ENCODE data around the gene ZBTB9. TPM values are rescaled to one million over a fixed set of nuclear protein-coding genes. Genes with fewer than 3 reads are reported as not detected.

Gene ZBTB9
- total RNA-seq, 4 donors from 2014 or later: 3.1 to 3.7 (median 3.4) TPM

DNA sequence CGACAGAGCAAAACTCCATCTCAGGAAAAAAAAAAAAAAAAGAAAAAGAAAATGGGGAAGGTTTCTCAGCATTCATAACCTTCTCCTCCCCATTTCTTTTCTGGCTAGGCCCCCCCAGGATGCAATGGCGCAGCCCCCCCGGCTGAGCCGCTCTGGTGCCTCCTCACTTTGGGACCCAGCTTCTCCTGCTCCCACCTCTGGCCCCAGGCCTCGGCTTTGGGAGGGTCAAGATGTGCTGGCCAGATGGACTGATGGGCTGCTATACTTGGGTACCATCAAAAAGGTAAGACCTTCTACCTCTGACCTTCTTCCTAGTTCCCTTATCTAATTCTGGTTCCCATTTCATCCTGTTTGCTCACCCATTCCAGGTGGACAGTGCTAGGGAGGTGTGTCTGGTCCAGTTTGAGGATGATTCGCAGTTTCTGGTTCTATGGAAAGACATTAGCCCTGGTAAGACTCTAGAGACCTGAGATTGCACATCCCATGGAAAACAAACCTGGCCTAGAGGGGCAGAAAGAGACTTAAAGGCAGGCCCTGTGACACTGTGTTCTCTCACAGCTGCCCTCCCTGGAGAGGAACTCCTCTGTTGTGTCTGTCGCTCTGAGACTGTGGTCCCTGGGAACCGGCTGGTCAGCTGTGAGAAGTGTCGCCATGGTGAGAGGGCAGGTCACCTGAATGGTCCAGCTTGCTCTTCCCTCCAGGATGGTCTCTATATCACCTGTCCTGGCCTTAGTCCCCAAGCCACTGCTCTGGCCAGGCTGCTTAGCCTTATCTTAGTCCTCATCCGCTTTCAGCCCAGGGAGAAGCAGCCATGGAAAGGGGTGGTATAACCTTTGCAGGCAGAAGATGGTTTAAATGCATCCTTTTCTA lies 42.0 kb upstream of the ZBTB9 start:
- Histone ChIP-seq H3K4me3 (peak overlapping the region; percentile 69 to 100 (median 100)), H3K36me3 (peaks cover 0 to 44% (median 16%) of the 10 kb centered on the region in 3 donors), H3K4me1 (peaks cover 0 to 66% (median 24%) of the 10 kb centered on the region in 4 donors), H3K9me3 (no peaks in the 10 kb centered on the region), H3K27me3 (no peaks in the 10 kb centered on the region), H3K27ac (peak overlapping the region; percentile 94 to 100 (median 100))
- TF ChIP-seq, protein P1, sequence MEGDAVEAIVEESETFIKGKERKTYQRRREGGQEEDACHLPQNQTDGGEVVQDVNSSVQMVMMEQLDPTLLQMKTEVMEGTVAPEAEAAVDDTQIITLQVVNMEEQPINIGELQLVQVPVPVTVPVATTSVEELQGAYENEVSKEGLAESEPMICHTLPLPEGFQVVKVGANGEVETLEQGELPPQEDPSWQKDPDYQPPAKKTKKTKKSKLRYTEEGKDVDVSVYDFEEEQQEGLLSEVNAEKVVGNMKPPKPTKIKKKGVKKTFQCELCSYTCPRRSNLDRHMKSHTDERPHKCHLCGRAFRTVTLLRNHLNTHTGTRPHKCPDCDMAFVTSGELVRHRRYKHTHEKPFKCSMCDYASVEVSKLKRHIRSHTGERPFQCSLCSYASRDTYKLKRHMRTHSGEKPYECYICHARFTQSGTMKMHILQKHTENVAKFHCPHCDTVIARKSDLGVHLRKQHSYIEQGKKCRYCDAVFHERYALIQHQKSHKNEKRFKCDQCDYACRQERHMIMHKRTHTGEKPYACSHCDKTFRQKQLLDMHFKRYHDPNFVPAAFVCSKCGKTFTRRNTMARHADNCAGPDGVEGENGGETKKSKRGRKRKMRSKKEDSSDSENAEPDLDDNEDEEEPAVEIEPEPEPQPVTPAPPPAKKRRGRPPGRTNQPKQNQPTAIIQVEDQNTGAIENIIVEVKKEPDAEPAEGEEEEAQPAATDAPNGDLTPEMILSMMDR (IDR thresholded peaks at IDR 0.05): no peak
- TF ChIP-seq EP300 (IDR thresholded peaks at IDR 0.05) (no peak), POLR2A (IDR thresholded peaks at IDR 0.05) (no peak)
- 83 to 88% methylated on average over 10 of the region's 10 CpGs for WGBS, 2 donors
- no peak for DNase-seq (ENCODE audit: low spot score in 2 of 2)

DNA sequence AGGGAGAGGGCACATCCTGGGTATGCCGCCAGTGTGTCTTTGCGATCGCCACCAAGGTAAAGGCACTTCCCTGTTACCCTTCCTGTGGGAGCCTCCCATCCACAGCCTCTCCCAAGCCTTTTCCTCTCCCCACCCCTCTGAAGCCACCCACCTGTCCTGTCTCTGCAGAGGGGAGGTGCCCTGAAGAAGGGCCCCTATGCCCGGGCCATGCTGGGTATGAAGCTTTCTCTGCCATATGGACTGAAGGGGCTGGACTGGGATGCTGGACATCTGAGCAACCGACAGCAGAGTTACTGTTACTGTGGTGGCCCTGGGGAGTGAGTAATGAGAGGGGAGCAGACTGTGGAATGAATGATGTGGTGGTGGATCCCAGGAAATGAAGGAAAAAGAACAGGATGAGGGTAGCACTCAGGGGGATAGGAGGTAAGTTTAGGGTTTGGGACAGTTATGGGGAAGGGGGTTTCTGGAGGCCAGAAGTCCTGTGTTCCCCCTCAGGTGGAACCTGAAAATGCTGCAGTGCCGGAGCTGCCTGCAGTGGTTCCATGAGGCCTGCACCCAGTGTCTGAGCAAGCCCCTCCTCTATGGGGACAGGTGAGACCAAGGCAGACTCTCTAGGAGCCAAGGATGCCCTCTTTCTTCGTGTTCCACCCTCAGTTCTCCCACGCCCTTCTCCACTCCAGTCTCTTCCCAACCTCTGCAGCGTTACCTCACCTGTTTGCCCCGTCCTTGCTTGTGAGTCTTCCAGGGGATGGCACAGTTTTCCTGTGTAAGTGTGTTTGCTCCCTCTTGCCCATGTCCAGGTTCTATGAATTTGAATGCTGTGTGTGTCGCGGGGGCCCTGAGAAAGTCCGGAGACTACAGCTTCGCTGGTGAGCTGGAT lies 40.9 kb upstream of the ZBTB9 start:
- WGBS, 2 donors: 81 to 87% methylated on average over 14 of the region's 14 CpGs
- no peak for TF ChIP-seq POLR2A (IDR thresholded peaks at IDR 0.05)
- TF ChIP-seq EP300 (IDR thresholded peaks at IDR 0.05): no peak
- TF ChIP-seq, protein P1 (IDR thresholded peaks at IDR 0.05): no peak
- H3K36me3 ChIP-seq: peaks cover 0 to 44% (median 16%) of the 10 kb centered on the region in 3 donors

DNA sequence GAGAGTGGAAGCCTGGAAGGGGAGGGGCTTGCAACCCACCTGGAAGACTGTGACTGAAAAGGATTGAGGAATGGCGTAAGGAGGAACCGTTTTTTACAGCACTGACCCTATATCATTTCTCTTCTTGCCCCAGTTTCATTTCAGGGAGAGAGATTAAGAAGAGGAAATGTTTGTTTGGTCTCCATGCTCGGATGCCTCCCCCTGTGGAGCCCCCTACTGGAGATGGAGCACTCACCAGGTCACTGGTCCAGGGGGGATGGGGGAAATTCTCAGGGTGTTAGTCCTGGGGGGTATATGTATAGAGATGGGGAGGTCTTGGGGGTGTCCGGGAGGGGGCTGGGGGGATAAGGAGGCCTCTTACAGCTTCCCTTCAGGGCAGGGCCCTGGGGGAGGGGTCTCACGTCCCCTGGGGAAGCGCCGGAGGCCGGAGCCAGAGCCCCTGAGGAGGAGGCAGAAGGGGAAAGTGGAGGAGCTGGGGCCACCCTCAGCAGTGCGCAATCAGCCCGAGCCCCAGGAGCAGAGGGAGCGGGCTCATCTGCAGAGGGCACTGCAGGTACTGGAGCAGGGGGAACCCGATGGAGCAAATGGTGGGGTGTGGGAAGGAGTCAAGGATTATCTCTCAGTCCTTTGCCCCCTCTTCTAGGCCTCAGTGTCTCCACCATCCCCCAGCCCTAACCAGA lies 39.6 kb upstream of the ZBTB9 start:
- H3K9me3 ChIP-seq: no peaks in the 10 kb centered on the region
- peaks cover 0 to 44% (median 16%) of the 10 kb centered on the region in 3 donors for H3K36me3 ChIP-seq
- H3K4me1 ChIP-seq: peaks cover 0 to 74% (median 32%) of the 10 kb centered on the region in 4 donors
- no peak for DNase-seq (ENCODE audit: low spot score in 2 of 2)
- no peaks in the 10 kb centered on the region for H3K27me3 ChIP-seq
- H3K27ac ChIP-seq: peak overlapping the region in 1 of 4 donors; percentile 50
- H3K4me3 ChIP-seq: no peak overlapping the region
- TF ChIP-seq EP300 (IDR thresholded peaks at IDR 0.05) (no peak), POLR2A (IDR thresholded peaks at IDR 0.05) (no peak)
- TF ChIP-seq, protein P1 (IDR thresholded peaks at IDR 0.05): peak in 1 of 5 experiments; percentile 13
- WGBS, 2 donors: 65 to 67% methylated on average over 12 of the region's 12 CpGs

More for the DNA sequence above, 40.9 kb upstream of the ZBTB9 start:
- Histone ChIP-seq H3K27ac (peak overlapping the region in 1 of 4 donors; percentile 100), H3K4me1 (peaks cover 0 to 69% (median 26%) of the 10 kb centered on the region in 4 donors), H3K27me3 (no peaks in the 10 kb centered on the region), H3K4me3 (no peak overlapping the region), H3K9me3 (no peaks in the 10 kb centered on the region)
- no peak for DNase-seq (ENCODE audit: low spot score in 2 of 2)

DNA sequence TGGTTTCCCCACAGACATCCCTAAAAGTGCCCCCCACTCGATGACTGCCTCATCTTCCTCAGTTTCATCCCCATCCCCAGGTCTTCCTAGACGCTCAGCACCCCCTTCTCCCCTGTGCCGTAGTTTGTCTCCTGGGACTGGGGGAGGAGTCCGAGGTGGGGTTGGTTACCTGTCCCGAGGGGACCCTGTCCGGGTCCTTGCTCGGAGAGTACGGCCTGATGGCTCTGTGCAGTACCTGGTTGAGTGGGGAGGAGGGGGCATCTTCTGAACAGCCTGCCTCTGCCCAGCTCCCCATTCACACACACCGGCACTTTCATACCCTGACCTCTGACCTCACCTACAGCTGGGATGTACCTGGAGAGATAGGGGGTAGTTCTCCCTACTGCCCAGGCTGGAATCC lies 38.5 kb upstream of the ZBTB9 start:
- peaks cover 0 to 80% (median 32%) of the 10 kb centered on the region in 4 donors for H3K4me1 ChIP-seq
- H3K9me3 ChIP-seq: no peaks in the 10 kb centered on the region
- WGBS, 2 donors: 63 to 69% methylated on average over 9 of the region's 9 CpGs
- no peaks in the 10 kb centered on the region for H3K27me3 ChIP-seq
- peaks cover 0 to 44% (median 16%) of the 10 kb centered on the region in 3 donors for H3K36me3 ChIP-seq
- TF ChIP-seq EP300 (IDR thresholded peaks at IDR 0.05) (no peak), POLR2A (IDR thresholded peaks at IDR 0.05) (no peak)
- TF ChIP-seq, protein P1 (IDR thresholded peaks at IDR 0.05): no peak
- H3K27ac ChIP-seq: peak overlapping the region in 2 of 4 donors; percentile 9 to 37
- no peak for DNase-seq (ENCODE audit: low spot score in 2 of 2)
- no peak overlapping the region for H3K4me3 ChIP-seq
